GM21367 (cell line): ENCODE results near the gene CAPNS2.
"Not testable (repeated sequence)": the region's sequence is repeated elsewhere in the genome, so short reads cannot be mapped to it uniquely, and the experiment has no call there.

ENCODE experiments used
- ATAC-seq: cut with Tn5 transposase; IDR thresholded peaks from one replicate; pipeline ENCODE4 v1.9.1; 2021; ENCODE audit not compliant: unreplicated experiment

Gene CAPNS2

GRCh38 chr16:55567382-55567781, 898 bp downstream of the CAPNS2 start:
- ATAC-seq, result no peak

DNA sequence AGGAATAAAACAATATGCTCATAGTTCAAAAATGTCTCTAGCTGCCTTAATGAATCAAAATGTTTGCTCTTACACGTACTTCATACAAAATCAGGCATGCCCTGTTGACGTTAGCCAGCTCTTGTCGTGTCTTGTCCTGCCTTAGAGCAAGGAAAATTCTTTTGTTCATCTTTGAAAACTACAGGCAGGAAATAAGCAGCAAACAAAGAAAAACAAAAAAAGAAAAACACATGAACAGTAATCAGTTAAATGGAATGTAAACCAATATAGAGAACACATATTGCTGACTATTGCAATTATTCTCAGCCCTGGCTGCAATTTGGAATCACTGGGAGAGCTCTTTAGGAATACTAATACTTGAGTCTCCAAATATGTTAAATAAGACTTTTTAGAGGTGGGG, 1.7 kb downstream of the CAPNS2 start:
- no peak for ATAC-seq

DNA sequence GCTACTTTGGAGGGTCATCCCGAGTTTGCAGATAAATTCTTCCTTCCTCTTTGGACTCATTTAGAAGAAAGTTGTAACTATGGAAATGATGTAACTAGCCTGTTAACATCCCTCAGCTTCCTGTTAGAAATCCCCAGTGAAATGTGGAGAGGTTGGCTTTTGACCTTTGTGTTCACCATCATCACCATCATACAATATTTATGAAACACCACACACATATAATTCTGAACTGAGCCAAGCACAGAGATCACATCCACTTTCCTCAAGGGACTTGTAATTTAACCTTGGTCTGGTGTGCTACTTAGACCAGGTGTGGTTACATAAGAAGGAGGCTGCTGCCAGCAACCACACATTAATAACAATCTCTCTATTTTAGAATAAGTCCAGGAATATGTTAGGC, 2.5 kb downstream of the CAPNS2 start:
- ATAC-seq, result no peak

GRCh38 chr16:55570159-55570558, 3.7 kb downstream of the CAPNS2 start:
- ATAC-seq, result no peak

DNA sequence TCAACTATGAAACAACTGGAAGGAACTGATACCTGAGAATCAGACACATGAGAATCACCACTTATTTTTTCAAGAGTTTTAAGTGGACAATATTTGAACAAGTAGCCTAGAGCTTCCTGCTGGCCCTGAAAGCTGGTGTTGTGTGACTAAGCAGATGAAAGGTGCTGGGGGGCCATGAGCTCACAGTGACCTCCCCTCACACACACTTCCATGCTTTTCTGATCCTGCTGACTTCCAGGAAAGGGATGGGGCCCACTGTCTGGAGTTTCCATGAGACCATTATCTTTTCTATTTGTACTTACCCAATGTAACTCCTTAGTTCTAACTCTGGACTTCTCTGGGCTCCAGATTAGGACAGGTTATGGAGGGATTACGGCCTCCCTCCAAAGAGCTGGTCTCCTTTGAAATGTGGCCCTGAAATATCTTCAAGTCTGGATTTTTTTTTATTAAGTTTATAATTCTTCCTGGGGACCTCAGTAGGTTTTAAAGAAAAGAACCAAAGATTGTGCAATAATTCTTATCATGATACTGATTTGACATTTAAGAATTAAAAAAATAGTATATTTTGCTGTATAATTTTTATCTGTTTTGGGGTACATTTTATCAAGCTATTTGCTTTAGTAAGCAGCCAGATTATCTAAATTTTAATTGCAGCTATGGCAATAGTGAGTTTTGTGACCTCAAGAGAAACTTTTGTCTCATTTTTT, 4.9 kb downstream of the CAPNS2 start:
- ATAC-seq, result no peak

DNA sequence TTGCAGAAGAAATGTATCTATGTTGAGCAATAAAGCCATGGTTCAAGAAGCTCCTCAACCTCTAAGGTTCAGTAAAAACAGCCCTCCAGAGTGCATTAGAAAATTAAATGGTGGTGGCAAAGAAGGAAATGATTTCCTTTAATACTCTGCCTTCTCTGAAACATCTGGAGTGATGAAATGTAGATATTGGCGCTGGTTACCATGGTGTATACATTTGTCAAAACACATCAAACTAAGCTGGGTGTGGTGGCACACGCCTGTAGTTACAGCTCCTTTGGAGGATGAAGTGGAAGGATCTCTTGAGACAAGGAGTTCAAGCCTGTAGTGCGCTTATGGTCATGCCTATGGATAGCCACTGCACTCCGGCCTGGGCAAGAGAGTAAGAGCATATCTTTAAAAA, 6.0 kb downstream of the CAPNS2 start:
- ATAC-seq, result no peak

GRCh38 chr16:55574811-55575210, 8.3 kb downstream of the CAPNS2 start:
- ATAC-seq, result no peak

DNA sequence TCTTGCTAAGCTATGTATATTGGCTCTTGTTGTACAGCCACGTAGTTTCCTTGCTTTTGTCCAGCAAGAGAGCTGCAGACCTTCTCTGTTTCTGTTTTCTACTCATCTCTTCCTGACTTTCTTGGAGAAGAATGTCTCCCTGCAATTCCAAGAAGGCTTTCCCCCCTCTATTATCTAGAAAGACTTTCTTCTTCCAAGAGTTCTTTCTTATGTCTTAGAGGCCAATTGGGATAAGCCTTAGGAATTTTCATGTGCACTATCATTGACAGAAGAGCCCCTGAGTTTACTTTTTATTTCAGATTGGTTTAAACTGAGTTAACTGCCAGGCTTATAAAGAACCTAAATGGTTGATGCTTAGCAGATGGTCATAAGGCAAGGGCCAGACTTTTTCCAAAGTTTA, 9.0 kb downstream of the CAPNS2 start:
- no peak for ATAC-seq

- no peak for ATAC-seq
Observed at GRCh38 chr16:55576384-55576783, 9.9 kb downstream of the CAPNS2 start.

DNA sequence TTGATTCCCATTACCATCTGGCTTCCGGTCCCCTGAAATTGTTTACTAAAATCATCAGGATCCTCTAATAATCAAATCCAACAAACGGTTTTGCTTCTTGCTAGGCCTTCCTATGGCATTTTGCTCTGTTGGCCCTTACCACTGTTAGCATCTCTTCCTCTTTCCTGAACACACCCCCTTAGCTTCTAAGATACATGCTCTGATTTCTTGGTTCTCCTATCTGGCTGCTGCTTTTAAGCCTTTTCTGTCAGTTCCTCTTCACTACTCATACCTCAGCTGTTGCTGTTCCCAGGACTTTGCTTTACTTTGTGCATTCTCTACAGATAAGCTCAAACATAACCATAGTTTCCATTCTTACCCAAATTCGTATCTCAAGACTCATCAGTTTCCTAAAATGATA, 11.4 kb downstream of the CAPNS2 start:
- ATAC-seq, result no peak

DNA sequence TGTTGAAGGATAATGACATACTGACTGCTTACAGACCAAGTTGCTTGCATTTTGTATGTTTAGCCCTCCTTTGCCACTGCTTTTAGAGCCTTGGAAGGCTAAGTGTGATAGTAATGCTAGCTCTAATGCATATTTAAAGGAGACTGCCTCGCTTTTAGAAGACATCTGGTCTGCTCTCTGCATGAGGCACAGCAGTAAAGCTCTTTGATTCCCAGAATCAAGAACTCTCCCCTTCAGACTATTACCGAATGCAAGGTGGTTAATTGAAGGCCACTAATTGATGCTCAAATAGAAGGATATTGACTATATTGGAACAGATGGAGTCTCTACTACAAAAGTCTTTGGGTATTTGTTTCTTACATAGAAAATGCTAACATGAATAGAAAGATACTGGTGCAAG, 19.1 kb downstream of the CAPNS2 start:
- no peak for ATAC-seq

DNA sequence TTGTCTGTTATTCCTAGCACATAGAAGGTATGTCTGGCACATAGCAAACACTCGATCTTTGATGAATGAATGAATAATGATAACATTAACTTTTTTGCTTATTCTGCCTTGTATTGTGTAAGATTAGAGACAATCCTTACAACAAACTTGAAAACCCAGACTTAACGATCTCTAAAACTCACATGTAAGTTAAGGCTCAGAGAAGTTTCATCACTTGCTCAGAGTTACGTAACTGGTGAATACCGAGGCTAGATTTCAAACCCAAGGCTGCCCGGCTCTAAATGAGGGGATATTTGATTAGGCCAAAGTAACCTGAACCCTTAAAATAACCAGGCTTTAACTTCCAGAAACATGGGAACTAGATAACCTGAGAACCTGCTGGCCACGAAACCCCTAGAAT, 22.3 kb downstream of the CAPNS2 start:
- no peak for ATAC-seq

DNA sequence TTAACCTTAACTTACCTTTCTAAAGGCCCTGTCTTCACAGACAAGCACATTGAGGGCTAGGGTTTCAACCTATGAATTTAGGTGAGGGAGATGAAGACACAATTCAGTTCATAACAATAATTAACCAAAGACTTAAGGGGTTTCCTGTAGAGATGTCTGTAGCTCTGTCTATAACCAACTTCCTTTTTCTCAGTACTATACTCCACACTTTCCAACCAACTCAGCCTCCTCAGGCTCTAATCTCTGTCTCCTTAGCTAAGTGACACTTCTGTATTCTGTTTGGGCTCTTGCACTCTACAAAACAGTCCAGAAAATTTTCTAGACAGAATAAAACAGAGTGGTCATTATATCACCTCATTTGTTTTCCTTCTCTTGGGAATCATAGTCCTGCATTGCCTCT, 25.8 kb downstream of the CAPNS2 start:
- ATAC-seq, result no peak

GRCh38 chr16:55597928-55598327, 31.4 kb downstream of the CAPNS2 start:
- ATAC-seq, result no peak

GRCh38 chr16:55605754-55606336, 39.4 kb downstream of the CAPNS2 start:
- ATAC-seq, result no peak

- no peak for ATAC-seq
Observed at GRCh38 chr16:55613613-55614335, 47.3 kb downstream of the CAPNS2 start.

DNA sequence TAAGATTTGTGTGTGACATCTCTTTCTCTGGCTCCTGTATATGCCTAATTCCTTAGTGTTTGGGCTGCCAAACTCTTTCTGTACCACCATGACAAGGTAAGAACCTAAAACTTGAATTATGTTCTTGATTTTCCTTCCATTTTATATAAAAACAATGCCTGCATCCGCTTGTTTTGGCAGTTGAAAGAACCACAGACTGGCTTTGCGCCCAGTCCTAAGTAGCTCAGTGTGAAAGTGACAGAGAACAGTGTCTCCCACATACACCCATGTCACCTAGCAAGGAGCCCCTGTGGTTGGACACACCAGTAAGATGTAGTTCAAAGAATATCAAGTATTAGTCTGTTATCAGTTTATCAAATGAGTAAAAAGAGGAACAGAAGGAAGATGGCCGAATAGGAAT, 48.6 kb downstream of the CAPNS2 start:
- no peak for ATAC-seq

- ATAC-seq, result not testable (repeated sequence)
Observed at GRCh38 chr16:55615670-55616069, 49.2 kb downstream of the CAPNS2 start.
